SK-N-SH (cell line): ENCODE data around the gene HDAC7.

Source experiments
- CTCF ChIP-seq: fragments of 200-600 bp; sonication (generic); IDR thresholded peaks from 2 replicates; pipeline ENCODE4 v1.6.1; 2017; ENCODE audit warnings: antibody characterized with exemption, mild to moderate bottlenecking, moderate library complexity
- FOXJ3 ChIP-seq: sonication (generic); formaldehyde crosslinking; IDR thresholded peaks from 2 replicates; pipeline ENCODE4 v1.5.1; 2020; ENCODE audit warnings: mild to moderate bottlenecking, missing genetic modification reagents
- GABPA ChIP-seq: IDR thresholded peaks from 2 replicates; pipeline ENCODE4 v1.4.0; 2012; ENCODE audit warnings: low read depth, mild to moderate bottlenecking
- MEF2A ChIP-seq: IDR thresholded peaks from 2 replicates; pipeline ENCODE4 v1.4.0; 2012; ENCODE audit warnings: low read depth, borderline replicate concordance
- POLR2AphosphoS5 ChIP-seq: IDR thresholded peaks from 2 replicates; pipeline ENCODE4 v1.6.1; 2012; ENCODE audit warnings: low read depth, low read length
- RAD21 ChIP-seq: IDR thresholded peaks from 2 replicates; pipeline ENCODE4 v1.6.1; 2012; ENCODE audit warnings: mild to moderate bottlenecking, low read length
- RXRA ChIP-seq: IDR thresholded peaks from 2 replicates; pipeline ENCODE4 v1.4.0; 2012; ENCODE audit warnings: low read depth, mild to moderate bottlenecking, borderline replicate concordance
- SIN3A ChIP-seq: IDR thresholded peaks from 2 replicates; pipeline ENCODE4 v1.6.1; 2012; ENCODE audit warnings: low read depth, mild to moderate bottlenecking, low read length, moderate library complexity, borderline replicate concordance
- SMC3 ChIP-seq: IDR thresholded peaks from 2 replicates; pipeline ENCODE4 v1.6.1; 2012; ENCODE audit warnings: low read depth, low read length, improper control_type of control experiment
- TAF1 ChIP-seq: IDR thresholded peaks from 2 replicates; pipeline ENCODE4 v1.6.1; 2012; ENCODE audit warnings: low read depth, mild to moderate bottlenecking, low read length, moderate library complexity, borderline replicate concordance
- TCF12 ChIP-seq: IDR thresholded peaks from 2 replicates; pipeline ENCODE4 v1.4.0; 2012
- TEAD4 ChIP-seq: IDR thresholded peaks from 2 replicates; pipeline ENCODE4 v1.4.0; 2012; ENCODE audit warnings: mild to moderate bottlenecking, borderline replicate concordance; ENCODE audit not compliant: insufficient read depth
- ZBTB33 ChIP-seq: IDR thresholded peaks from 2 replicates; pipeline ENCODE4 v1.4.0; 2012; ENCODE audit warnings: low read depth, borderline replicate concordance
- TF ChIP-seq, protein P1 (sequence below): fragments of 150-350 bp; IDR thresholded peaks from 2 replicates; pipeline ENCODE4 v1.6.1; 2017; ENCODE audit warnings: antibody characterized with exemption, low read length, low read depth, borderline replicate concordance

DNA sequence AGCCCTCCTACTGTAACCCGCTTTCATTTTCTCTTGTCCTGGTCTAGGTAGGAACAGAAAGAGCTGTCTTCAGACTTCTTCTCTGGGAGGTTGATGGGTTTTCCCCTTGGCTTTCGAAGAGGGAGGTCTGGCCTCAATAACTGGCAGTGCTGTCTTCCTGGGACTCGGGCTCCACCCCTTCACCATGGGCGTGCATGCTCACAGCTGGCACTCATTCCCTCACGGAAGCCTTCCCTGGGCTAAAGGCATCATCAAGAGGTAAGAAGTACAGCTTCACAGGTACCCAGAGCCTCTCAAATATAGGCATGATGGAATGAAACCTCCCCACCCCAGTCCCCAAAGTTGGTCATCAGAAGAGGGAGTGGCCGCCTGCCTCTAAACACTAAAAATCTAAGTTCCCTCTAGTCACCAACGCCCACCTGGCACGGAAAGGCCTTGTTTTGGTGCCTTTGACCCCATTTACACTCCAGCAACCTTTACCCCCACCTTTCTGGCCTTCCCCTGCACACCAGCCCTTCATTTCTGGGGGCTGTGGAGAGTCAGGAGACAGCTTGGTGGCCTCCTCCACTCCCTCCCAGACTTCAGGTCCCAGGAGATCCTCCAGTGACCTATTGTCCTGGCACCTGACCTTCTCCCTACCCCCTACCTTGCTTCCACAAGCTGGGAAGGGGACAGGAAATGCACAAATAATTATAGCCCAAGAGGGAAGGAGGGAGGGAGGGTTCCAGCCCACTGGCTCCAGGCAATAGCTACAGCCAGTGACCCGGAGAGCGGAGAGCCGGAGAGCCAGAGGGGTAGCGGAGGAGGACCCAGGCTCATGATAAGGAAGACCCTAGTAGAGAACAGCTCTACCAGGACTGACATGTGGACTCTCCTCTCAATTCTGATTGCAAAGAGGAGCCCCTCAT, 63.8 kb downstream of the HDAC7 start:
- TF ChIP-seq CTCF (no peak), POLR2AphosphoS5 (no peak), TAF1 (no peak), SMC3 (no peak), ZBTB33 (no peak), FOXJ3 (CRISPR knock-in tag) (no peak), GABPA (no peak), RAD21 (no peak), RXRA (no peak), SIN3A (no peak), MEF2A (no peak), TCF12 (no peak), TEAD4 (no peak)
- TF ChIP-seq, protein P1, sequence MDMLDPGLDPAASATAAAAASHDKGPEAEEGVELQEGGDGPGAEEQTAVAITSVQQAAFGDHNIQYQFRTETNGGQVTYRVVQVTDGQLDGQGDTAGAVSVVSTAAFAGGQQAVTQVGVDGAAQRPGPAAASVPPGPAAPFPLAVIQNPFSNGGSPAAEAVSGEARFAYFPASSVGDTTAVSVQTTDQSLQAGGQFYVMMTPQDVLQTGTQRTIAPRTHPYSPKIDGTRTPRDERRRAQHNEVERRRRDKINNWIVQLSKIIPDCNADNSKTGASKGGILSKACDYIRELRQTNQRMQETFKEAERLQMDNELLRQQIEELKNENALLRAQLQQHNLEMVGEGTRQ: no peak
